Subcutaneous abdominal adipose tissue (tissue), 5 donors: ENCODE results near the gene RAB25.
A peak's percentile ranks its signal among the peaks of the same experiment; 100 is the strongest.

ENCODE experiments used
- H3K27ac ChIP-seq: one replicate; pipeline ENCODE4 v1.7.0; 2013; ENCODE audit warnings: low read depth, mild to moderate bottlenecking, inconsistent platforms, low read length, moderate library complexity
- H3K27me3 ChIP-seq, 5 donors: one replicate each; pipeline ENCODE4 v1.7.0; 2013; ENCODE audit warnings: low read length in 5 of 5, inconsistent platforms in 1 of 5; ENCODE audit not compliant: control insufficient read depth in 5 of 5, insufficient read depth in 4 of 5
- H3K36me3 ChIP-seq, 5 donors: one replicate each; pipeline ENCODE4 v1.7.0; 2013; ENCODE audit warnings: low read length in 5 of 5; ENCODE audit not compliant: control insufficient read depth in 5 of 5, insufficient read depth in 5 of 5
- H3K4me1 ChIP-seq, 5 donors: one replicate each; pipeline ENCODE4 v1.7.0; 2013; ENCODE audit warnings: low read length in 5 of 5, mild to moderate bottlenecking in 3 of 5, moderate library complexity in 1 of 5; ENCODE audit not compliant: control insufficient read depth in 5 of 5, insufficient read depth in 5 of 5
- H3K4me3 ChIP-seq, 5 donors: one replicate each; pipeline ENCODE4 v1.7.0; 2013; ENCODE audit warnings: low read length in 5 of 5, low read depth in 1 of 5
- H3K9ac ChIP-seq, 5 donors: one replicate each; pipeline ENCODE4 v1.7.0; 2013; ENCODE audit warnings: low read length in 5 of 5, mild to moderate bottlenecking in 4 of 5, moderate library complexity in 3 of 5
- H3K9me3 ChIP-seq, 5 donors: one replicate each; pipeline ENCODE4 v1.7.0; 2013; ENCODE audit warnings: low read length in 5 of 5; ENCODE audit not compliant: control insufficient read depth in 5 of 5
- donor health status: healthy.
- donor health status: healthy.
- donor health status: healthy.
- donor health status: healthy.
- donor health status: healthy.

Gene RAB25

GRCh38 chr1:156076609-156077429, 15.9 kb downstream of the RAB25 start:
- peaks cover 0 to 33% (median 29%) of the 10 kb centered on the region in 5 donors for H3K4me1 ChIP-seq
- H3K9ac ChIP-seq: peak overlapping the region in 3 of 5 donors; percentile 47 to 66 (median 53)

GRCh38 chr1:156077430-156077760, 16.4 kb downstream of the RAB25 start:
- Histone ChIP-seq H3K9ac (no peak overlapping the region), H3K9me3 (no peaks in the 10 kb centered on the region), H3K4me1 (peaks cover 0 to 37% (median 29%) of the 10 kb centered on the region in 5 donors), H3K4me3 (peak overlapping the region in 2 of 5 donors; percentile 67 to 68), H3K27me3 (peaks cover 0 to 16% (median 5%) of the 10 kb centered on the region in 5 donors), H3K27ac (no peak overlapping the region), H3K36me3 (no peaks in the 10 kb centered on the region)

More at GRCh38 chr1:156076609-156077429, 15.9 kb downstream of the RAB25 start:
- Histone ChIP-seq H3K9me3 (no peaks in the 10 kb centered on the region), H3K27ac (no peak overlapping the region), H3K36me3 (no peaks in the 10 kb centered on the region), H3K4me3 (peak overlapping the region; percentile 17 to 68 (median 67)), H3K27me3 (peaks cover 0 to 16% (median 5%) of the 10 kb centered on the region in 5 donors)

- Histone ChIP-seq H3K9ac (no peak overlapping the region), H3K4me1 (peaks cover 0 to 45% (median 35%) of the 10 kb centered on the region in 5 donors), H3K27ac (no peak overlapping the region), H3K27me3 (peaks cover 0 to 16% (median 5%) of the 10 kb centered on the region in 5 donors), H3K36me3 (no peaks in the 10 kb centered on the region), H3K4me3 (no peak overlapping the region), H3K9me3 (no peaks in the 10 kb centered on the region)
These were observed 17.8 kb downstream of the RAB25 start for GRCh38 chr1:156078728-156079127.

- Histone ChIP-seq H3K9ac (no peak overlapping the region), H3K27ac (no peak overlapping the region), H3K4me1 (peaks cover 0 to 49% (median 34%) of the 10 kb centered on the region in 5 donors), H3K9me3 (no peaks in the 10 kb centered on the region), H3K36me3 (no peaks in the 10 kb centered on the region), H3K4me3 (no peak overlapping the region), H3K27me3 (peaks cover 0 to 15% (median 5%) of the 10 kb centered on the region in 5 donors)
These were observed 18.8 kb downstream of the RAB25 start for GRCh38 chr1:156079762-156080161.

- no peaks in the 10 kb centered on the region for H3K9me3 ChIP-seq
- H3K4me3 ChIP-seq: no peak overlapping the region
- peaks cover 0 to 43% (median 28%) of the 10 kb centered on the region in 5 donors for H3K4me1 ChIP-seq
- no peaks in the 10 kb centered on the region for H3K36me3 ChIP-seq
- no peak overlapping the region for H3K9ac ChIP-seq
- peaks cover 3 to 11% (median 5%) of the 10 kb centered on the region in 5 donors for H3K27me3 ChIP-seq
- H3K27ac ChIP-seq: no peak overlapping the region
These were observed 19.4 kb downstream of the RAB25 start for GRCh38 chr1:156080241-156080862.

GRCh38 chr1:156080863-156081179, 19.9 kb downstream of the RAB25 start:
- H3K36me3 ChIP-seq: no peaks in the 10 kb centered on the region
- H3K27me3 ChIP-seq: peaks cover 3 to 11% (median 5%) of the 10 kb centered on the region in 5 donors
- H3K9ac ChIP-seq: no peak overlapping the region
- no peak overlapping the region for H3K27ac ChIP-seq
- no peaks in the 10 kb centered on the region for H3K9me3 ChIP-seq
- peaks cover 0 to 38% (median 25%) of the 10 kb centered on the region in 5 donors for H3K4me1 ChIP-seq
- no peak overlapping the region for H3K4me3 ChIP-seq

- Histone ChIP-seq H3K4me1 (peaks cover 0 to 33% (median 20%) of the 10 kb centered on the region in 5 donors), H3K27ac (no peak overlapping the region), H3K9ac (peak overlapping the region in 2 of 5 donors; percentile 17 to 39), H3K36me3 (no peaks in the 10 kb centered on the region), H3K4me3 (peak overlapping the region in 3 of 5 donors; percentile 48 to 83 (median 80)), H3K27me3 (peaks cover 3 to 11% (median 5%) of the 10 kb centered on the region in 5 donors), H3K9me3 (no peaks in the 10 kb centered on the region)
These were observed 20.4 kb downstream of the RAB25 start for GRCh38 chr1:156081180-156081916.

GRCh38 chr1:156081917-156082308, 21.0 kb downstream of the RAB25 start:
- no peaks in the 10 kb centered on the region for H3K9me3 ChIP-seq
- peak overlapping the region; percentile 30 for H3K27ac ChIP-seq
- peak overlapping the region in 1 of 5 donors; percentile 66 for H3K9ac ChIP-seq
- H3K4me3 ChIP-seq: peak overlapping the region; percentile 48 to 85 (median 80)
- H3K36me3 ChIP-seq: no peaks in the 10 kb centered on the region
- peaks cover 0 to 27% (median 14%) of the 10 kb centered on the region in 5 donors for H3K4me1 ChIP-seq
- peaks cover 3 to 11% (median 5%) of the 10 kb centered on the region in 5 donors for H3K27me3 ChIP-seq

GRCh38 chr1:156082309-156083091, 21.5 kb downstream of the RAB25 start, which contains the start of gene MEX3A:
Gene MEX3A (minus strand): TSS chr1:156082465. CDS start chr1:156081998, 467 bp downstream.
- Histone ChIP-seq H3K27ac (peak within 1 kb of the TSS; percentile 30), H3K27me3 (peaks cover 3 to 8% (median 5%) of the 10 kb centered on the region in 5 donors), H3K36me3 (no peaks in the 10 kb centered on the region), H3K9me3 (no peaks in the 10 kb centered on the region), H3K4me1 (peaks cover 0 to 24% (median 11%) of the 10 kb centered on the region in 5 donors), H3K4me3 (peak within 1 kb of the TSS; percentile 75 to 85 (median 80)), H3K9ac (peak within 1 kb of the TSS in 4 of 5 donors; percentile 29 to 66 (median 65))
